Prostate gland (tissue), 2 donors: ENCODE results near the gene TMPRSS12. TPM values are rescaled to one million over a fixed set of nuclear protein-coding genes. Genes with fewer than 3 reads are reported as not detected.

Experiments used
- DNase-seq: peaks from one replicate; pipeline ENCODE4 v3.0.0-alpha.2; 2019; ENCODE audit warnings: low spot score
- H3K27ac ChIP-seq, 2 donors: fragments of 200-600 bp; sonication (generic); 2 replicates each; pipeline ENCODE4 v1.5.1; 2017 to 2019
- H3K27me3 ChIP-seq: fragments of 200-600 bp; sonication (generic); replicated peaks from 2 replicates; pipeline ENCODE4 v1.5.1; 2019; ENCODE audit not compliant: insufficient read depth
- H3K36me3 ChIP-seq, 2 donors: fragments of 200-600 bp; sonication (generic); 1 replicate in 1 of 2; 2 replicates in 1 of 2; pipeline versions ENCODE4 v1.5.1 to v1.8.1; 2017 to 2019
- H3K4me1 ChIP-seq: fragments of 200-600 bp; sonication (generic); replicated peaks from 2 replicates; pipeline ENCODE4 v1.5.1; 2019
- H3K4me3 ChIP-seq, 2 donors: fragments of 200-600 bp; sonication (generic); 2 replicates each; pipeline ENCODE4 v1.5.1; 2017 to 2019
- H3K9me3 ChIP-seq: fragments of 200-600 bp; sonication (generic); 2 replicates; pipeline ENCODE4 v1.5.1; 2017
- CTCF ChIP-seq, 4 experiments: fragments of 200-600 bp in 2 of 4; fragments of 450-650 bp in 2 of 4; sonication (generic) in 2 of 4; IDR thresholded peaks; 1 replicate in 3 of 4; 2 replicates in 1 of 4; pipeline ENCODE4 v1.5.1; 2016 to 2019; ENCODE audit warnings: antibody characterized with exemption in 4 of 4, mild to moderate bottlenecking in 2 of 4, moderate library complexity in 2 of 4
- POLR2A ChIP-seq: fragments of 450-650 bp; IDR thresholded peaks from one replicate; pipeline ENCODE4 v1.6.1; 2016; ENCODE audit warnings: antibody characterized with exemption, mild to moderate bottlenecking
- POLR2AphosphoS5 ChIP-seq: sonication (generic); formaldehyde crosslinking; IDR thresholded peaks from one replicate; pipeline ENCODE4 v1.6.1; 2017; ENCODE audit warnings: antibody characterized with exemption
- WGBS: methylation state at CpG from one replicate; pipeline ENCODE4 v1.1.5; 2018; 5-methylcytosine and 5-hydroxymethylcytosine counted together
- intact Hi-C: fragments of 100-400 bp; cut with DNase I; formaldehyde crosslinking; loops from one replicate; pipeline ENCODE4 v1.14.2; 2022
- small RNA-seq, 2 donors: library from RNA; depleted of rRNA; stranded (forward); fragments of <200 nt; gene quantifications; one replicate each; pipeline ENCODE3, GENCODE V24; 2016
- total RNA-seq, 2 donors: library from RNA; depleted of rRNA; stranded (reverse); fragments of >200 nt; gene quantifications; one replicate each; pipeline ENCODE4 v1.1.0, GENCODE V29; 2016

TMPRSS12 gene
- total RNA-seq, 2 donors from 2014 or later: 0.68 to 1.2 TPM

GRCh38 chr12:50936821-50937530 is 94.2 kb downstream of the TMPRSS12 start:
- Histone ChIP-seq H3K4me3 (no peak overlapping the region), H3K36me3 (no peaks in the 10 kb centered on the region), H3K4me1 (no peaks in the 10 kb centered on the region), H3K27me3 (no peaks in the 10 kb centered on the region), H3K27ac (no peak overlapping the region), H3K9me3 (no peaks in the 10 kb centered on the region)
- no peak for TF ChIP-seq POLR2AphosphoS5
- TF ChIP-seq CTCF (IDR thresholded peaks at IDR 0.05): no peak
- no peak for TF ChIP-seq POLR2A
- no peak for DNase-seq
- WGBS: 80% methylated on average over 9 of the region's 9 CpGs
- intact Hi-C loops: no loop called here

Small RNAs within 50 kb of the gene (small RNA-seq; reads per million reads assigned to genes)
- gene AC013244.2: 0 reads per million in 2 donors
- 0 reads per million in 2 donors for gene RN7SL519P

Other genes starting within 250 kb of the TMPRSS12 start
- 10 to 100 TPM; 20.2 to 27.4 TPM for gene ATF1, start 78.8 kb upstream of the TMPRSS12 start, total RNA-seq
- not detected for gene HIGD1C, start 109.6 kb downstream of the TMPRSS12 start, total RNA-seq
- gene SLC11A2, start 183.5 kb downstream of the TMPRSS12 start, total RNA-seq: 10 to 100 TPM; 61.8 to 64.5 TPM
- gene LETMD1, start 205.4 kb downstream of the TMPRSS12 start, total RNA-seq: 10 to 100 TPM; 63.3 to 63.6 TPM
- gene CSRNP2, start 240.7 kb downstream of the TMPRSS12 start, total RNA-seq: 10 to 100 TPM; 27.3 to 46.1 TPM